GM21786 (cell line): ENCODE measurements around the gene UMAD1.
"Not testable (repeated sequence)": the region's sequence is repeated elsewhere in the genome, so short reads cannot be mapped to it uniquely, and the experiment has no call there.

Experiments
- ATAC-seq: cut with Tn5 transposase; IDR thresholded peaks from one replicate; pipeline ENCODE4 v1.9.1; 2021; ENCODE audit not compliant: unreplicated experiment

UMAD1 gene

DNA sequence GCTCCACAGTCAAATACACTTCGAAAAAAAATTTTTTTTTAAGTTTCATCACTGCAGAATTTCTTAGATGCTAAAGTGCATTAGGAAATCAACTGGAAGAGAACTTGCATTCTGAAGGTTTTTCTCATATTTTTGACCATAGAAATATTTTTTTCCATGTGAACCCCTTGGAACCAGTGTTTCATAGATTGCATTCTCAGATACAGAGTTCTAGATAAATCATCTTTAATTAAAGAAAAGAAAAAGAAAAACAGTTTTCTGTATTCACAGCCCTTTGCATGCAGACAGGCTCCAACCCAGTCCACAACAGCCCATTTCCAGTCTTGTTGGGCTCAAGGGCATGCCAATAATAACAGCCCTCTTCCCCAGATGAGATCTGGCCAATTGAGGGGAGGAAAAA is 153.4 kb downstream of the UMAD1 start:
- ATAC-seq = no peak

DNA sequence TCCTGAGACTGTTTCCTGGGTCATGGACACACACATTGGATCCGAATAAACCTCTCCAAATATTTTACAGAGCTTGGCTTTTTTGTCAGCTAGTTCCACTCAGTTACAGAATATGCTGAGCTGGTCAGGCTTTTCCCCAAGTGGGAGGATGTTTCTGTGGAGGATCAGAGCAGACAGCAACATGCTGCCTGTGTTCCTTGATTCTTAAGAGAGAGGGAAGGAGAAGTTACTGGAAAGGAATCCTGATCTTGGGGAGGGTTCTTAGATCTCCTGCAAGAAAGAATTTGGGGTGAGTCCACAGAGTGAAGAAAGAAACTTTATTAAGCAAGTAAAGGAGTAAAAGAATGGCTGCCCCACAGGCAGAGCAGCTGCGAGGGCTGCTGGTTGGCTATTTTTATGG is 154.7 kb downstream of the UMAD1 start:
- ATAC-seq = no peak

DNA sequence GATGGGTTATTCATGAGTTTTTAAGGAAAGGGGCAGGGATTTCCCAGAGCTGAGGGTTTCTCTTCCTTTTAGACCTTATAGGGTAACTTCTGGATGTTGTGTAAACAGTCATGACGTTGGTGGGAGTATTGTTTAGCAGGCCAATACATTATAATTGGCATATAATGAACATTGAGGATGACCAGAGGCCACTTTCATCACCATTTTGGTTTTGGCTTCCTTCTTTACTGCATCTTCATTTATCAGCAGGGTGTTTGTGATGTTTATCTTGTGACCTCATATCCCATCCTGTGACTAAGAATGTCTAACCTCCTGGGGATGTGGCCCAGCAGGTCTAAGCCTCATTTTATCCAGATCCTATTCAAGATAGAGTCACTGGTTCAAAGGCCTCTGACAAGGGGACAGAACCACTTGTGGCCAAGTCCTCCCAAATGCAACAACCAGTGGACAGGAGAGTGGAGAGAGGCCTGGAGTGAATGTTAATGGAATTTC is 155.1 kb downstream of the UMAD1 start:
- no peak for ATAC-seq

DNA sequence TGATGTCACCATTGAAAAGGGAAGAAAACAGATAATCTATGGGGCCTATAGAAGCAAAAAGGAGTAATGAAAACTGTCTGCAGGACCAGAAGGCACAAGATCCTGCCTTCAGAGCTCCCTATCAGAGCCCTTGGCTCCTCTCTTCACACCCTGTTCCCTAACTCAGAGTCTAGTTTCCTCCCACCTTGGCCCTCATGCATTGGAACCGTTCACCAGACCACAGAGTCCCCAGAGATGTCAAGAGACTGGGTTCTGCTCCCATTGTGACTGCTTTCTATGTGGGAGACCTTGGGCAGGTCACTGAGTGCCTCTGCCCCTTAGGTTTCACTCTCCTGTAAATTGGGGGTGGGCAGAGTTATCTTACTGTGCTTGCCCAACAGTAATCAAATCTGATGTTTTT is 158.0 kb downstream of the UMAD1 start:
- ATAC-seq = peak; percentile 81

GRCh38 chr7:7799138-7799537 is 158.6 kb downstream of the UMAD1 start:
- no peak for ATAC-seq

DNA sequence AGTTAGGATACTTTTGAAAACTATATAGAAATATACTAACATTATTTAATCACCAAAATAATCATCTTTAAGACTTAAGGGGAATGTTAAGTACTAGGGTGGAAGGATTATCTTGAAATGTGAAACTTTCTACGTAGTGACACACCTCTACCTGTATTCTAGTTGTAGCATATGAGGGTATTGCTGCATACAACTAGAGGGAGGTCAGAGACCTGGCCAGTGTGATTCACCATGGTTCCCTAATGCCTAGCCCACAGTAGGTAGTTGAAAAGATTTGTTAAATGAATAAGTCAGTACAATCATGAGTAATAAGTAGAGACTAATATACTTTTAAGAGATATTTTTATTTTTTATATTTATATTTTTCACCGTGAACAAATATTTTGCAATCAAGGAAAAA is 162.0 kb downstream of the UMAD1 start:
- no peak for ATAC-seq

DNA sequence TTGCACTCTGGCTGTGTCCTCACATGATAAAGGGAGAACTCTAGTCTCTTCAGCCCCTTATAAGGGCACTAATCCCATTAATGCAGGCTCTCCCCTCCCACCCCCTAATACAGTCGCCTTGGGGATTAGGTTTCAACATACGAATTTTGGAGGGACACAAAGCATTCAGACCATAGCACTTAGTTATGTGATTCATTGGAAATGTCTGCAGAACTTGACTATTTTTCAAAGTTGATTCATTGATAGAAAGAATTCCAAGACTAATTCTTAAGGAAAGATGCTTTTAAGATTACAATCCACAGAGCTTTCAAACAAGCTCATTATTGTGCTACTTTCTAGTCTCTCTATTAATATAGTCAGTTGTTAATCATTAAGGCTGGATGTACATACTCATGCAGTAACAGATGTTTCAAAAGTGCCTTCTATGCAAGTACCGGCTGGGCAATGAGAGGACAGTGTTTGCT is 163.2 kb downstream of the UMAD1 start:
- ATAC-seq = peak; percentile 59

- ATAC-seq = not testable (repeated sequence)
These were observed 164.3 kb downstream of the UMAD1 start for GRCh38 chr7:7804822-7805221.

- ATAC-seq = no peak
These were observed 165.1 kb downstream of the UMAD1 start for GRCh38 chr7:7805511-7806153.

DNA sequence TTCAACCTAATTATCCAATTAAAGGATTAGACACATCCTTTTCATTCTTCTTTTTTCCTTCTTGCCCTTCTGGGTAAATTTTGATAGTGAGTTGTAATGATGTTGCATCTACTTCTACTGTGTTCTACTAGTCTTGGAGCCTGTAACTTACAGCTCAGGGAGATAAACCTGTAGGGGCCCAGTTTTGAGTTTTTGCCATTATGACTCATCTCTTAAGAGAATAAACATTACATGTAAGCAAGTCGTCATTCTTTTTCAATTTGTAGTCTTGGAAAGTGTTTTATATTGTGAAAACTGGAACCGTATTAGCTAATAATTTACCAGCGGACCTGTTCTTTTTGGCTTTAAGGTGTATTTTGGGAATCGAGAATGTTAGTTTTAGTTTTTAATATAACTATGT is 167.6 kb downstream of the UMAD1 start:
- no peak for ATAC-seq

GRCh38 chr7:7808626-7809025 is 168.1 kb downstream of the UMAD1 start:
- no peak for ATAC-seq

- no peak for ATAC-seq
These were observed 169.8 kb downstream of the UMAD1 start for GRCh38 chr7:7810380-7810779.

DNA sequence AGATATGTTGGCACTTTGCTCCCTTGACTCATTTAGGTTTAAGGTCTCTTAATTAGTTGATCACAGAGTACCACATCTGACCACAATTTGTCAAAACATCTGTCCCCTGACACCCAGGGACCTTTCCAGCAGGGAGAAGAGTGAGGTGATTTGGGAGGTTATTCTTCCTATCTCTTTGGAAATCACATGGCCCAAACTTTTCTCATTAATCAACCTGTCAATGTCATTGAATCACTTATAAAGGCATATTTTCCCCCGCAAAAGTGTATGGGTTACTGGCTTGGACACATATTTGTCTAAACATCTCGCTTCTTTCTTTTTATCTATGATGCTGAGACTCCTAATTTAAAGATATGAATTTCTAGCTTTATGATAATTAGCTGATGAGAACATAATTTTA is 170.3 kb downstream of the UMAD1 start:
- ATAC-seq = no peak

DNA sequence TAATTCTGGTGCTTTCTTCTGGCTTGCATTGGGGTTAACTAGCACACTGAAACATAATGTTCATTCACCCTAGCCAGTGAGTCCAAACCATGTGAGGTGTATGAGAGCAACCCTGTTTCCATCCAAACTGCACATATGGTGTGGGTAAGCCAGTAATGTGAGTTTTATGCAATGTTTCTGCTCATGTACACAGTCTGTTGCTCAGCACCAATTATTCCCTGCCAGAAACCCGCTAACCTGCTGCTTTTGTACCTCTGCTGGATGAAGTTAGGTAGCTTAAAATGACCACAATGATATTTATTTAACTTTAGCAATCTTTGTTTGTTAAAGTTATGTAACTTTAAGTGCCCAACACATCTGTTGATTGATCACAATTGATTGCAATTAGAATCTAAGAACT is 171.6 kb downstream of the UMAD1 start:
- no peak for ATAC-seq

DNA sequence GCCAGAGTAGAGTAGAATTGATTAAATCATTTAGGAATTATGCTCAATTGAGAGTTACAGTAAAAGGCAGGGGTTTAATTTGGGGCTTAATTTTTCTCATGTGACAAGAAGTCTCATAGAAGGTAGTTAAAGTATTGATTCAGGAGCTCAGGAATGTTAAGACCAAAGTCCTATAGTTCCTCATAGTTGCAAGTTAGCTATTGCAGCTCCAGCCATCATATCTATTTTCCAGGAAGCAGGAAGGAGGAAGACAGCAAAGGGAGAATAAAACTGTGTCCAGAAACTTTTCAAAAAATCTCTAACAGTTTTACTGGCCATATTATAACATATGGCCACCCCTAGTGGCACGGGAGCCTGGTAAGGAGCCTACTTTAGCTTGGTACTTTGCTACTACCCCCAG is 174.8 kb downstream of the UMAD1 start:
- ATAC-seq = no peak

DNA sequence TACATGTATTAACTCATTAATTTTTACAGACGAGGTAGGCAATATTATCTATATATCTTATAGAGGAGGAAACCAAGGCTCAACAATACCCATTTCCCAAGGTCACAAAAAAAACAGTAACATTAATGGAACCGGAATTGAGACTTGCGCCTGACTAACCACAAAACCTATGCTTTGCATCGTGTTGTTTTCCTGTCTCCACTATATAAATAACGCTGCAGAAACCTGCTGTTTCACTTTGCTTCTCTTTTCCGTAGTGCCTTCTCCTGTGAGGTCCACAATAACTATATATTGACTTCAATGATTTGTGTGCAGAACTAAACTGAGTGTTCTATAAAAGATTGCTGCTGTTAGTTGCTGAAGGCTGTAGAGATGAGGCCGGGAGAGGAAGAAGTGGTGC is 175.5 kb downstream of the UMAD1 start:
- ATAC-seq = peak; percentile 38

DNA sequence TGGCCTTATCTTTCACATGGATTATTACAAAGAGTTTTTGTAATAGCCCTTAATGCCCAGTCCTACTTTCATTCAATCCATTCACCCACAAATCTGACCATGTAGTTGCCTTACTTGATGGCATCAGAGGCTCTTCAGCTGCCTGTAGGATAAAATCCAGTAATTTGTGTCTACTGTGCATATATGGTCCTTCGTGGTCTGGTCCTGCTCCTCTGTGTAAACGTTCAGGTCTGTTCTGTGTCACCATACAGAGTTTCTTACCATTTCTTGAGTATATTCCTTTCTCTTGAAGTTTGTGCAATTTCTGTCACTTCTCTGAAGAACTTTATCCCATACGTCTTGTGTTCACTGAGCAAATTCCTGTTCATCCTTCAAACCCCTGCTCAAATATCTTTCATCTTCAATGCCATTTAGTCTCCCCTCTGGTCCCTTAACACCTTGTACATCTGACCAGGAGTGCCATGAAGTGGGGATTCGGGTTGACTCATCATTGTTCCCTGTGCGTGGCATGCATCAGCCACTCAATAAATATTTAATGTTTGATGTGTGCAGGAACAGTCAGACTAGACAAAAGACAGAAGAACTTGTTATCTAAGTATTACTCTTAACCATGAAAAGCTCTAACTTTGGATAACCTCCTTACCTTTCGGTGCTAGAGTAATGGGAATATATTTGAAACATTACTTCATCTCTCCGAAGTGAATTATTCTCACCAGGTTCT is 176.4 kb downstream of the UMAD1 start:
- no peak for ATAC-seq

DNA sequence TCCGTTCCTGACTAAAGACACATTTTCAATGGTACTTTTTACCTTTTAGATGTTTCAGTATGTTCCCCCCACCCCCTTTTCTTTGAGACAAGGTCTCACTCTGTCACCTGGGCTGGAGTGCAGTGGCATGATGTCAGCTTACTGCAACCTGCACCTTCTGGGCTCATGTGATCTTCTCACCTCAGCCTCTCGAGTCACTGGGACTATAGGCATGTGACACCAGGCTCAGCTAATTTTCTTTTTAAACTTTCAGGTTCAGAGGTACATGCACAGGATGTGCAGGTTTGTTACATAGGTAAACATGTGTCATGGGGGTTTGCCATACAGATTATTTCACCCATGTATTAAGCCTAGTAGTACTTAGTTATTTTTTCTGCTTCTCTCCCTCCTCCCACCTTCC is 177.2 kb downstream of the UMAD1 start:
- no peak for ATAC-seq

DNA sequence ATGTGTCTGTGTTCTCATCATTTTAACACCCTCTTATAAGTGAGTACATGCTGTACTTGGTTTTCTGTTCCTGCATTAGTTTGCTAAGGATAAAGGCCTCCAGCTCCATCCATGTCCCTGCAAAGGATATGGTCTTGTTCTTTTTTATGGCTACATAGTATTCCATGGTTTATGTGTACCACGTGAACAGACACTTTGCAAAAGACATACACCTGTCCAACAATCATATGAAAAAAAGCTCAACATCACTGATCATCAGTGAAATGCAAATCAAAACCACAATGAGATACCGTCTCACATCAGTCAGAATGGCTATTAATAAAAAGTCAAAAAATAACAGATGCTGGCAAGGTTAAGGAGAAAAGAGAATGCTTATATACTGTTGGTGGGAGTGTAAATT is 177.6 kb downstream of the UMAD1 start:
- ATAC-seq = not testable (repeated sequence)

DNA sequence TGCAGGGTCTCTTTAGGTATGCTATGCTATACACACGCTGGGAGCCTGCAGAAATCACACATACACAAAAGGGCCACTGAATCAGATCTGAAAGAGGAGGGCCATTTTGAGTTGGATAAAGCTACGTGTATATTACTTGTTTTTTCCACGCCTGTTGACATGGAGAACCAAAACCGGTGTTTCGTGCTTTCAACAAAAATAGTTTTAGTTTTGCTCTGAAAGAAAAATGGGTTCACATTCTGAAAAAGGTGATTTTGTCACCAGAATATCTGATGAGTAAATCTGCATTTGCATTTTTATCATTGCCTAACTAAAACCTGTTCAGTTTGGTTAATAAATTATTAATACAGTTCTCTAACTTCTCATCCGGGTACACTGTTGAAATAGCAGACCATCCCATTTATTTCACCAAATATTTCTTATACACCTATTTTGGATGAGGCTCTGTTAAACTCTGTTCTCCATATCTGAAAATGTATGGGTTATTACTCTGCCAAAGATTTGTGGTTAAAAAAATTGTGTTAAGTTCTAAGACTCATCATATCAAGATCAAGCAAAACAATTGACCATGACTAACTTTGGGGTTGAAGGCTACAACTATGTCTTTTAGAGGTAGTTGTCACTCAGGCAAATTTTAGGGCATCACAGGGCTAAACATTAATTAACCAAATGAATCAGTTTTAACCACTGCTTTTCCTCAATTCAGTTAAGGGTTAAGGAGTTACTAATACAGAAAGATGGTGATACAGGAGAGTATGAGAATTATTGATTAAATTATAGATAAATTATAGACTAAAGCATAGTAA is 179.1 kb downstream of the UMAD1 start:
- peak; percentile 42 for ATAC-seq

DNA sequence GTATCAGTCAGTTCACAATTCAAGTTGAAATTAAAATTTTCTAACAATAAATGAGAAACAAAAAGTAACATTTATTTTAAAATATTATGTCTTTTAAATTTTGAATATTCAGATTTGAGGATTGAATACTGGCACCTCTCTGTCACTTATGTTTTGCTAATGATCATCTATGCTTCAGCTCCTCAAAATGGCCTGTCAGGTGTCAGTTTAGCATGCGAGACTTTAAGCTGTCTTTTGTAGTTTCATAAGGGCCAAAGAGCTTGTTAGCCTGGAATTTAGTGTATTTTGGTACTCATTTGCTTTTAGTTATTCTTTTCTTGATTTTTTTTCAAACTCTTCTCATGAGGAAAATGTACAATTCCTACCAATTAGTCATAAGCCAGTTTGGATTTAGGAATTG is 179.9 kb downstream of the UMAD1 start:
- no peak for ATAC-seq

- ATAC-seq = peak; percentile 43
These were observed 180.4 kb downstream of the UMAD1 start for GRCh38 chr7:7820939-7821338.
